K562 (cell line): ENCODE results near the gene MECR. TPM values are rescaled to one million over a fixed set of nuclear protein-coding genes. Genes with fewer than 3 reads are reported as not detected.

ENCODE experiments used
- ATAC-seq: fragments of 200-7000 bp; cut with Tn5 transposase; 3 replicates; pipeline ENCODE4 v1.9.1; 2020; ENCODE audit warnings: moderate library complexity
- BruUV-seq: library from RNA; stranded (reverse); fragments of 400-500 nt; replicated peaks from 2 replicates; lab custom pipeline; 2021; lab: Mats Ljungman, UMichigan
- CTCF ChIA-PET: fragments of 300-600 bp; formaldehyde crosslinking; extraction: SDS; loops from one replicate; lab custom pipeline; 2021; ENCODE audit warnings: low intra/inter-chr PET ratio; lab: Yijun Ruan, JAX
- POLR2A ChIA-PET: fragments of 300-600, 350-650 bp; sonication (Branson Sonifier 250); formaldehyde crosslinking; extraction: SDS; loops from one replicate; lab custom pipeline; 2021; ENCODE audit warnings: antibody characterized with exemption, inconsistent platforms; lab: Yijun Ruan, JAX
- DNase-seq, 4 experiments: peaks; one replicate each; pipeline versions ENCODE4 v3.0.0 to v3.0.0-alpha.2; 2011 to 2018; ENCODE audit warnings: low spot score in 3 of 4, mixed read lengths in 3 of 4; ENCODE audit errors: extremely low read depth in 1 of 4
- FAIRE-seq: peaks from 2 replicates; lab custom pipeline; 2011; peaks lifted over from hg19 to GRCh38; lab: Jason Lieb, UNC
- H2AFZ ChIP-seq: 2 replicates; pipeline ENCODE4 v1.6.0; 2011; ENCODE audit warnings: low read depth, low read length, control low read depth, inconsistent platforms
- H3K27ac ChIP-seq: fragments of 200-600 bp; 3 replicates; pipeline ENCODE4 v1.8.0; 2011; ENCODE audit warnings: low read depth, mild to moderate bottlenecking, control low read depth, inconsistent platforms, low read length, moderate library complexity, mixed read lengths; ENCODE audit errors: extremely low read depth
- H3K27me3 ChIP-seq, 2 experiments: fragments of 300-600 bp in 1 of 2; 2 replicates in 1 of 2; 3 replicates in 1 of 2; pipeline versions ENCODE4 v1.6.0 to v1.8.0; 2011; ENCODE audit warnings: inconsistent platforms in 2 of 2, low read length in 2 of 2, mild to moderate bottlenecking in 1 of 2, mixed read lengths in 1 of 2, moderate library complexity in 1 of 2; ENCODE audit not compliant: control insufficient read depth in 2 of 2, insufficient read depth in 2 of 2
- H3K36me3 ChIP-seq: fragments of 300-600 bp; 3 replicates; pipeline ENCODE4 v1.8.0; 2011; ENCODE audit warnings: mild to moderate bottlenecking, low read length, inconsistent platforms; ENCODE audit not compliant: control insufficient read depth, insufficient read depth
- H3K4me1 ChIP-seq, 2 experiments: fragments of 200-600 bp in 1 of 2; replicated peaks in 1 of 2; 2 replicates in 1 of 2; 3 replicates in 1 of 2; pipeline versions ENCODE4 v1.5.1 to v1.8.0; 2011; ENCODE audit warnings: inconsistent platforms in 2 of 2, low read length in 2 of 2, mild to moderate bottlenecking in 1 of 2, mixed read lengths in 1 of 2, moderate library complexity in 1 of 2; ENCODE audit not compliant: control insufficient read depth in 2 of 2, insufficient read depth in 2 of 2
- H3K4me2 ChIP-seq: 2 replicates; pipeline ENCODE4 v1.6.1; 2011; ENCODE audit warnings: low read length, control low read depth, inconsistent platforms, mixed read lengths; ENCODE audit not compliant: insufficient read depth
- H3K4me3 ChIP-seq: fragments of 200-600 bp; sonication (generic), shearing (Covaris generic); 2 replicates; pipeline ENCODE4 v1.5.1; 2016; ENCODE audit warnings: control low read depth, inconsistent platforms
- H3K79me2 ChIP-seq: fragments of 200-600 bp; 3 replicates; pipeline ENCODE4 v1.8.0; 2011; ENCODE audit warnings: low read length, inconsistent platforms; ENCODE audit not compliant: control insufficient read depth, insufficient read depth
- H3K9ac ChIP-seq, 2 experiments: 2 replicates each; pipeline versions ENCODE4 v1.6.0 to v1.6.1; 2011; ENCODE audit warnings: low read depth in 2 of 2, low read length in 2 of 2, control low read depth in 1 of 2, inconsistent platforms in 1 of 2, mild to moderate bottlenecking in 1 of 2, mixed read lengths in 1 of 2; ENCODE audit not compliant: insufficient read depth in 1 of 2
- H3K9me1 ChIP-seq: one replicate; pipeline ENCODE4 v1.6.0; 2011; ENCODE audit warnings: inconsistent platforms, mild to moderate bottlenecking, low read length, moderate library complexity; ENCODE audit not compliant: control insufficient read depth, insufficient read depth
- H3K9me3 ChIP-seq: replicated peaks from 2 replicates; pipeline ENCODE4 v1.5.1; 2011; ENCODE audit warnings: low read depth, low read length, inconsistent platforms; ENCODE audit not compliant: control insufficient read depth, insufficient read depth
- H4K20me1 ChIP-seq: replicated peaks from 2 replicates; pipeline ENCODE4 v1.6.1; 2011; ENCODE audit warnings: low read length, inconsistent platforms, mixed read lengths; ENCODE audit not compliant: control insufficient read depth, insufficient read depth
- CSDE1 ChIP-seq, 2 experiments: fragments of 450-650 bp; IDR thresholded peaks; 2 replicates each; pipeline ENCODE4 v1.6.1; 2016; ENCODE audit warnings: mild to moderate bottlenecking in 1 of 2
- DNMT1 ChIP-seq: fragments of 450-650 bp; IDR thresholded peaks from 2 replicates; pipeline ENCODE4 v1.6.1; 2016; ENCODE audit warnings: antibody characterized with exemption, mild to moderate bottlenecking
- EZH2 ChIP-seq: IDR thresholded peaks from 2 replicates; pipeline ENCODE4 v1.6.1; 2012; ENCODE audit warnings: low read depth, mild to moderate bottlenecking, inconsistent platforms, low read length, borderline replicate concordance
- FOS ChIP-seq: IDR thresholded peaks from 3 replicates; pipeline ENCODE4 v1.6.1; 2011; ENCODE audit not compliant: insufficient read length; ENCODE audit errors: extremely low read depth
- HDAC1 ChIP-seq, 2 experiments: fragments of 450-650 bp; IDR thresholded peaks; 2 replicates each; pipeline ENCODE4 v1.6.1; 2016 to 2017; ENCODE audit warnings: inconsistent platforms in 1 of 2, mild to moderate bottlenecking in 1 of 2, moderate library complexity in 1 of 2
- HLTF ChIP-seq: fragments of 450-650 bp; IDR thresholded peaks from 2 replicates; pipeline ENCODE4 v1.6.1; 2016
- MIER1 ChIP-seq: fragments of 450-650 bp; IDR thresholded peaks from 2 replicates; pipeline ENCODE4 v1.6.1; 2016; ENCODE audit warnings: antibody characterized with exemption, mild to moderate bottlenecking, low read depth
- ZNF354B ChIP-seq: fragments of 250-450 bp; sonication (Bioruptor Pico); IDR thresholded peaks from 2 replicates; pipeline ENCODE4 v1.4.0; 2020
- WGBS: fragments of 100-300 bp; shearing (Covaris generic); methylation state at CpG from one replicate; pipeline ENCODE4 v1.1.6; 2016; ENCODE audit warnings: low coverage, mixed read lengths; ENCODE audit not compliant: insufficient coverage; ENCODE audit errors: missing lambda C conversion rate; 5-methylcytosine and 5-hydroxymethylcytosine counted together
- in situ Hi-C: fragments of 300-500 bp; cut with MboI; formaldehyde crosslinking; loops from 4 replicates; pipeline ENCODE4 v1.15.0; 2018; ENCODE audit warnings: inconsistent platforms, mixed read lengths
- intact Hi-C: fragments of 100-400 bp; cut with micrococcal nuclease; formaldehyde crosslinking; loops from 2 replicates; pipeline ENCODE4 v1.14.2; 2022
- polyA plus RNA-seq, 8 experiments: library from polyadenylated mRNA; depleted of rRNA in 4 of 8; stranded (reverse) in 5 of 8; unstranded in 3 of 8; fragments of >200 nt; fragmentation: Nextera tagmentation in 2 of 8; fragmentation: Illumina TruSeq in 1 of 8; extraction: Ambion mirVana in 2 of 8; extraction: Trizol in 1 of 8; gene quantifications; 2 replicates each; pipeline versions ENCODE4 v1.2.1 to v1.2.3, GENCODE V29; 2011 to 2014; ENCODE audit warnings: inconsistent platforms in 1 of 8, missing spikeins in 1 of 8
- total RNA-seq, 7 experiments: library from RNA; depleted of rRNA in 6 of 7; stranded (reverse); fragments of >200 nt in 6 of 7; fragmentation: Illumina TruSeq in 2 of 7; extraction: Trizol in 2 of 7; gene quantifications; 2 replicates each; pipeline versions ENCODE4 v1.2.1 to v1.2.3, GENCODE V29; 2011 to 2021; ENCODE audit warnings: low replicate concordance in 1 of 7
- TF ChIP-seq, protein P1 (sequence below): fragments of 450-650 bp; IDR thresholded peaks from 2 replicates; pipeline ENCODE4 v1.6.1; 2016; ENCODE audit warnings: antibody characterized with exemption
- TF ChIP-seq, protein P2 (sequence below): fragments of 450-650 bp; IDR thresholded peaks from 2 replicates; pipeline ENCODE4 v1.6.1; 2016; ENCODE audit warnings: low read depth

Gene MECR
- total and polyA plus RNA-seq, 9 of the 15 experiments (the other 6 are each of a cell fraction or from before 2014, with no cell fraction given), result 10.4 to 58.6 (median 42.9) TPM

DNA sequence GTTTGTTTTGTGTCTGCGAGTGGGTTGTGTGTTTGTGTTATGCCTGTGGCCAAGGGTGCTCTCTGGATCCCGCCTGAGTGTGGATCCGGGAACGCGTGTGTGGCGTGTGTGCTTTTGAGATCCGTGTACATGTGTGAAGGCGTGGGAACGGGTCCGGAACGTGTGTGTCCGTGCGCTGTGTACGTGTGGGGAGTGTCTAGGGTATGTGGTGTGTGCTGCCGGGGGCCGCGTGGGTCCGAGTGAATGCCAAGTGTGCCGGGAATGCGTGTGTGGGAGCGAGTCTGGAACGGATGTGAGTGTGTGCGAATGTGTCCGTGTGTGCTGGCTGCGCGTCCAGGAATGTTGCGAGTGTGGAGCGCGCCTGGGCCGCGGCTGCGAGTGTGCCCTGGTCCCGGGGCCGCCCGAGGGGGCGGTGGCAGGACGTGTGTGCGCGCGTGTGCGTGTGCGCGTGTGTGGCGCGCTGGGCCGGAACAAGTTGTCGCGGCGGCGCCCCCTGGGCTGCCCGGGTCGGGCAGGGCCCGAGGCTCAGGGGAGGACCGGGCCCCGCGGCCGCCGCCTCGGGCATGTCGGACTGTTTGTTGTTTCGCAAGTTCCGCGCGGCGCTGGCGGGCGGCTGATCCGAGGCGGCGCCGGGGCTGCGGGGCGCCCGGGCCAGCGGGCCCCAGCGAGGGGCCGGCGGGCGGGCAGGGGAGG is 6.5 kb upstream of the MECR start (continued):
- 0 out of 4 replicates have a peak, but pooled peaks of 1 of the 2 experiments have one; percentile 16 for TF ChIP-seq HDAC1 (IDR thresholded peaks at IDR 0.05)

DNA sequence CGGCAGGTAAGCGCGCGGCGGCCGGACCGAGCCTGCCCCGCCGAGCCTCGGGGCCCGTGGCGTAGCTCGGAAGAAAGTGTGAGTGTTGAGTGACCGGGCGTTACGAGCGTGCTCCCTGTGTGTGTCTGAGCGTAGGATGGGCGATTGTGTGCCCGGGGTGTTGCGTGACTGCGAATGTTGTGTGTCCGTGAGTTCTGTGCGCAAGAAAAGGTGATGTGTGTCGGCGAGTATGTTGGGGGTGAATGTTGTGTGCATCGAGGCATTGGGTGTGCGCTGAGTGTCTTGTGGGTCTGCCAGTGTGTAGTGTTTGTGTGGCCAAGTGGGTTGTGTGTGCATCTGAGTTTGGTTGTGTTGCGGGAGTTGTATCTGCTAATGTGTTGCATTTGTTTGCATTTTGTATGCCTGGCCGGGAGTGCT is 6.0 kb upstream of the MECR start:
- H3K27ac ChIP-seq, result no peak overlapping the region
- no peaks in the 10 kb centered on the region for H3K79me2 ChIP-seq
- peak overlapping the region; percentile 79 for H3K4me2 ChIP-seq
- peak overlapping the region; percentile 87 for H2AFZ ChIP-seq
- DNase-seq, result no peak
- CTCF ChIA-PET, result interaction anchor here (0.6 to 1.6 kb wide), 4 partner anchors 70 to 1472 kb away, joined by 3 to 5 read pairs (median 4); no protein-coding TSS in a partner anchor
- in situ Hi-C loops (loop anchor here (5.0 to 10.0 kb wide), 3 partner anchors 468 to 868 kb away; no protein-coding TSS in a partner anchor), intact Hi-C loops (loop anchor here (5.0 to 10.0 kb wide), 3 partner anchors 81 to 1538 kb away; no protein-coding TSS in a partner anchor)
- BruUV-seq, result no TSS peak
- peaks cover 23 to 30% of the 10 kb centered on the region in 2 experiments; a peak in 4 of 5 replicates for H3K27me3 ChIP-seq
- 17% methylated on average over 22 of the region's 30 CpGs for WGBS
- H3K9me3 ChIP-seq, result no peaks in the 10 kb centered on the region
- POLR2A ChIA-PET, result no interaction called here
- H3K9ac ChIP-seq, result peak overlapping the region; percentile 39 to 80
- peaks cover 2 to 27% of the 10 kb centered on the region in 2 experiments; a peak in 3 of 5 replicates for H3K4me1 ChIP-seq
- peak; percentile 40 for FAIRE-seq
- peaks cover 6% of the 10 kb centered on the region for H4K20me1 ChIP-seq
- no peaks in the 10 kb centered on the region for H3K9me1 ChIP-seq
- peak; percentile 42; the same call in 2 of the 3 replicates for ATAC-seq
- H3K36me3 ChIP-seq, result no peaks in the 10 kb centered on the region
- peak overlapping the region; percentile 44 for H3K4me3 ChIP-seq
- TF ChIP-seq, protein P1, sequence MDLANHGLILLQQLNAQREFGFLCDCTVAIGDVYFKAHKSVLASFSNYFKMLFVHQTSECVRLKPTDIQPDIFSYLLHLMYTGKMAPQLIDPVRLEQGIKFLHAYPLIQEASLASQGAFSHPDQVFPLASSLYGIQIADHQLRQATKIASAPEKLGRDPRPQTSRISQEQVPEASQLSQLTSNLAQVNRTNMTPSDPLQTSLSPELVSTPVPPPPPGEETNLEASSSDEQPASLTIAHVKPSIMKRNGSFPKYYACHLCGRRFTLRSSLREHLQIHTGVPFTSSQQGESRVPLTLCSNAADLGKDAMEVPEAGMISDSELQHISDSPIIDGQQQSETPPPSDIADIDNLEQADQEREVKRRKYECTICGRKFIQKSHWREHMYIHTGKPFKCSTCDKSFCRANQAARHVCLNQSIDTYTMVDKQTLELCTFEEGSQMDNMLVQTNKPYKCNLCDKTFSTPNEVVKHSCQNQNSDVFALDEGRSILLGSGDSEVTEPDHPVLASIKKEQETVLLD, result 0 out of 2 replicates have a peak, but pooled peaks have one; percentile 68
- TF ChIP-seq ZNF354B (CRISPR knock-in tag), result no peak
- peak; percentile 74; the same call in 1 of the 2 replicates for TF ChIP-seq MIER1
- TF ChIP-seq HLTF, result peak; percentile 91
- TF ChIP-seq FOS, result no peak
- 0 out of 4 replicates have a peak, but pooled peaks of 1 of the 2 experiments have one; percentile 71 for TF ChIP-seq CSDE1 (IDR thresholded peaks at IDR 0.05)
- 0 out of 2 replicates have a peak, but pooled peaks have one; percentile 64 for TF ChIP-seq DNMT1
- TF ChIP-seq, protein P2, sequence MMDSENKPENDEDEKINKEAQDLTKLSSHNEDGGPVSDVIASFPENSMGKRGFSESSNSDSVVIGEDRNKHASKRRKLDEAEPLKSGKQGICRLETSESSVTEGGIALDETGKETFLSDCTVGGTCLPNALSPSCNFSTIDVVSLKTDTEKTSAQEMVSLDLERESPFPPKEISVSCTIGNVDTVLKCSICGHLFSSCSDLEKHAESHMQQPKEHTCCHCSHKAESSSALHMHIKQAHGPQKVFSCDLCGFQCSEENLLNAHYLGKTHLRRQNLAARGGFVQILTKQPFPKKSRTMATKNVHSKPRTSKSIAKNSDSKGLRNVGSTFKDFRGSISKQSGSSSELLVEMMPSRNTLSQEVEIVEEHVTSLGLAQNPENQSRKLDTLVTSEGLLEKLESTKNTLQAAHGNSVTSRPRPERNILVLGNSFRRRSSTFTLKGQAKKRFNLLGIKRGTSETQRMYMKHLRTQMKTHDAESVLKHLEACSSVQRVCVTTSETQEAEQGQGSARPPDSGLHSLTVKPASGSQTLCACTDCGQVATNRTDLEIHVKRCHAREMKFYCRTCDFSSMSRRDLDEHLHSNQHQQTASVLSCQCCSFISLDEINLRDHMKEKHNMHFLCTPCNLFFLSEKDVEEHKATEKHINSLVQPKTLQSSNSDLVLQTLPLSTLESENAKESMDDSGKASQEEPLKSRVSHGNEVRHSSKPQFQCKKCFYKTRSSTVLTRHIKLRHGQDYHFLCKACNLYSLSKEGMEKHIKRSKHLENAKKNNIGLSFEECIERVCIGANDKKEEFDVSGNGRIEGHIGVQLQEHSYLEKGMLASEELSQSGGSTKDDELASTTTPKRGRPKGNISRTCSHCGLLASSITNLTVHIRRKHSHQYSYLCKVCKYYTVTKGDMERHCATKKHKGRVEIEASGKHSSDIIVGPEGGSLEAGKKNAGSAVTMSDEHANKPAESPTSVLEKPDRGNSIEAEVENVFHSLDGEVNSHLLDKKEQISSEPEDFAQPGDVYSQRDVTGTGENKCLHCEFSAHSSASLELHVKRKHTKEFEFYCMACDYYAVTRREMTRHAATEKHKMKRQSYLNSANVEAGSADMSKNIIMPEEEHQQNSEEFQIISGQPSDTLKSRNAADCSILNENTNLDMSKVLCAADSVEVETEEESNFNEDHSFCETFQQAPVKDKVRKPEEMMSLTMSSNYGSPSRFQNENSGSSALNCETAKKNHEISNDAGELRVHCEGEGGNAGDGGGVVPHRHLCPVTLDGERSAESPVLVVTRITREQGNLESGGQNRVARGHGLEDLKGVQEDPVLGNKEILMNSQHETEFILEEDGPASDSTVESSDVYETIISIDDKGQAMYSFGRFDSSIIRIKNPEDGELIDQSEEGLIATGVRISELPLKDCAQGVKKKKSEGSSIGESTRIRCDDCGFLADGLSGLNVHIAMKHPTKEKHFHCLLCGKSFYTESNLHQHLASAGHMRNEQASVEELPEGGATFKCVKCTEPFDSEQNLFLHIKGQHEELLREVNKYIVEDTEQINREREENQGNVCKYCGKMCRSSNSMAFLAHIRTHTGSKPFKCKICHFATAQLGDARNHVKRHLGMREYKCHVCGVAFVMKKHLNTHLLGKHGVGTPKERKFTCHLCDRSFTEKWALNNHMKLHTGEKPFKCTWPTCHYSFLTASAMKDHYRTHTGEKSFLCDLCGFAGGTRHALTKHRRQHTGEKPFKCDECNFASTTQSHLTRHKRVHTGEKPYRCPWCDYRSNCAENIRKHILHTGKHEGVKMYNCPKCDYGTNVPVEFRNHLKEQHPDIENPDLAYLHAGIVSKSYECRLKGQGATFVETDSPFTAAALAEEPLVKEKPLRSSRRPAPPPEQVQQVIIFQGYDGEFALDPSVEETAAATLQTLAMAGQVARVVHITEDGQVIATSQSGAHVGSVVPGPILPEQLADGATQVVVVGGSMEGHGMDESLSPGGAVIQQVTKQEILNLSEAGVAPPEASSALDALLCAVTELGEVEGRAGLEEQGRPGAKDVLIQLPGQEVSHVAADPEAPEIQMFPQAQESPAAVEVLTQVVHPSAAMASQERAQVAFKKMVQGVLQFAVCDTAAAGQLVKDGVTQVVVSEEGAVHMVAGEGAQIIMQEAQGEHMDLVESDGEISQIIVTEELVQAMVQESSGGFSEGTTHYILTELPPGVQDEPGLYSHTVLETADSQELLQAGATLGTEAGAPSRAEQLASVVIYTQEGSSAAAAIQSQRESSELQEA, result peak; percentile 47; the same call in 1 of the 2 replicates
- 0 out of 2 replicates have a peak, but pooled peaks have one; percentile 18 for TF ChIP-seq EZH2
